H1 (cell line): ENCODE data around the gene TNIK. TPM values are rescaled to one million over a fixed set of nuclear protein-coding genes. Genes with fewer than 3 reads are reported as not detected.

Experiments
- CTCF ChIA-PET: fragments of 300-600 bp; sonication (Branson Sonifier 250); formaldehyde crosslinking; loops from one replicate; lab custom pipeline; 2021; ENCODE audit not compliant: partially characterized antibody; lab: Charles Lee
- POLR2A ChIA-PET: fragments of 300-600 bp; sonication (Branson Sonifier 250); formaldehyde crosslinking; loops from one replicate; lab custom pipeline; 2021; ENCODE audit warnings: inconsistent platforms; ENCODE audit not compliant: partially characterized antibody; lab: Charles Lee
- DNase-seq, 2 experiments: peaks; one replicate each; pipeline versions ENCODE4 v3.0.0 to v3.0.0-alpha.2; 2010 to 2022; ENCODE audit warnings: low spot score in 2 of 2, low read depth in 1 of 2, mixed read lengths in 1 of 2
- FAIRE-seq: peaks from 2 replicates; lab custom pipeline; 2011; peaks lifted over from hg19 to GRCh38; lab: Jason Lieb, UNC
- H2AFZ ChIP-seq: 2 replicates; pipeline ENCODE4 v1.8.1; 2012; ENCODE audit warnings: low read length, inconsistent platforms
- H2AK5ac ChIP-seq: 2 replicates; pipeline ENCODE4 v1.6.1; 2013; ENCODE audit warnings: low read depth, low read length
- H2BK120ac ChIP-seq: replicated peaks from 2 replicates; pipeline ENCODE3; 2013; ENCODE audit warnings: low read depth, low read length, inconsistent platforms
- H2BK12ac ChIP-seq: 2 replicates; pipeline ENCODE4 v1.6.1; 2013; ENCODE audit warnings: low read depth, low read length
- H2BK15ac ChIP-seq: 2 replicates; pipeline ENCODE4 v1.6.1; 2013; ENCODE audit warnings: low read length
- H2BK20ac ChIP-seq: 2 replicates; pipeline ENCODE4 v1.6.1; 2013; ENCODE audit warnings: low read length
- H2BK5ac ChIP-seq: 2 replicates; pipeline ENCODE4 v1.6.1; 2013; ENCODE audit warnings: low read depth, low read length
- H3K14ac ChIP-seq: 2 replicates; pipeline ENCODE4 v1.6.1; 2013; ENCODE audit warnings: inconsistent platforms; ENCODE audit not compliant: insufficient read length
- H3K18ac ChIP-seq: 2 replicates; pipeline ENCODE4 v1.6.1; 2013; ENCODE audit warnings: low read length; ENCODE audit errors: extremely low read depth
- H3K23ac ChIP-seq: 2 replicates; pipeline ENCODE4 v1.6.1; 2013; ENCODE audit warnings: inconsistent platforms; ENCODE audit not compliant: insufficient read length
- H3K23me2 ChIP-seq: 2 replicates; pipeline ENCODE4 v1.6.1; 2013; ENCODE audit warnings: low read depth, low read length
- H3K27ac ChIP-seq: 2 replicates; pipeline ENCODE4 v1.6.1; 2011; ENCODE audit warnings: low read depth, low read length, inconsistent platforms
- H3K27me3 ChIP-seq, 4 experiments: replicated peaks in 1 of 4; 1 replicate in 1 of 4; 2 replicates in 3 of 4; pipeline versions ENCODE4 v1.6.1 to v1.8.1; 2011 to 2013; ENCODE audit warnings: low read length in 3 of 4, mild to moderate bottlenecking in 3 of 4, inconsistent platforms in 2 of 4, mixed read lengths in 2 of 4, moderate library complexity in 1 of 4; ENCODE audit not compliant: control insufficient read depth in 3 of 4, insufficient read depth in 3 of 4; ENCODE audit errors: extremely low read depth in 1 of 4
- H3K36me3 ChIP-seq, 4 experiments: 2 replicates each; pipeline versions ENCODE4 v1.6.1 to v1.8.1; 2011 to 2013; ENCODE audit warnings: mild to moderate bottlenecking in 4 of 4, low read length in 3 of 4, moderate library complexity in 2 of 4, control low read depth in 1 of 4, inconsistent platforms in 1 of 4; ENCODE audit not compliant: insufficient read depth in 4 of 4, control insufficient read depth in 2 of 4
- H3K4ac ChIP-seq: replicated peaks from 2 replicates; pipeline ENCODE3; 2013; ENCODE audit warnings: low read length, low read depth, mixed read lengths, inconsistent platforms; ENCODE audit not compliant: insufficient read length
- H3K4me1 ChIP-seq, 4 experiments: replicated peaks in 1 of 4; 1 replicate in 1 of 4; 2 replicates in 3 of 4; pipeline versions ENCODE4 v1.6.1 to v1.8.1; 2011 to 2013; ENCODE audit warnings: low read length in 3 of 4, inconsistent platforms in 2 of 4, mixed read lengths in 1 of 4; ENCODE audit not compliant: insufficient read depth in 4 of 4, control insufficient read depth in 3 of 4
- H3K4me2 ChIP-seq, 2 experiments: 2 replicates each; pipeline versions ENCODE4 v1.6.1 to v1.8.1; 2011 to 2013; ENCODE audit warnings: low read depth in 2 of 2, low read length in 2 of 2, control low read depth in 1 of 2, inconsistent platforms in 1 of 2, mild to moderate bottlenecking in 1 of 2; ENCODE audit not compliant: insufficient read depth in 1 of 2
- H3K4me3 ChIP-seq, 4 experiments: fragments of 200-600, 300-600 bp in 1 of 4; sonication (generic), shearing (Covaris generic), sonication (Bioruptor Twin) in 1 of 4; 2 replicates each; pipeline versions ENCODE4 v1.5.1 to v1.8.1; 2011 to 2016; ENCODE audit warnings: low read length in 4 of 4, low read depth in 3 of 4, control low read depth in 2 of 4, inconsistent platforms in 2 of 4, mild to moderate bottlenecking in 2 of 4, mixed read lengths in 1 of 4, moderate library complexity in 1 of 4; ENCODE audit not compliant: insufficient read depth in 2 of 4; ENCODE audit errors: extremely low read depth in 1 of 4
- H3K56ac ChIP-seq: replicated peaks from 2 replicates; pipeline ENCODE3; 2013; ENCODE audit warnings: low read depth, mild to moderate bottlenecking, mixed read lengths, low read length, inconsistent platforms; ENCODE audit not compliant: insufficient read length
- H3K79me1 ChIP-seq: 2 replicates; pipeline ENCODE4 v1.6.1; 2013; ENCODE audit warnings: low read depth, low read length, control low read depth
- H3K79me2 ChIP-seq, 2 experiments: 2 replicates each; pipeline versions ENCODE4 v1.6.1 to v1.8.1; 2012 to 2013; ENCODE audit warnings: low read length in 2 of 2, mild to moderate bottlenecking in 2 of 2, inconsistent platforms in 1 of 2; ENCODE audit not compliant: insufficient read depth in 2 of 2, control insufficient read depth in 1 of 2
- H3K9ac ChIP-seq, 4 experiments: replicated peaks in 1 of 4; 1 replicate in 1 of 4; 2 replicates in 3 of 4; pipeline versions ENCODE4 v1.6.1 to v1.8.1; 2011 to 2013; ENCODE audit warnings: low read depth in 3 of 4, low read length in 3 of 4, control low read depth in 2 of 4, mild to moderate bottlenecking in 2 of 4, moderate library complexity in 2 of 4, inconsistent platforms in 1 of 4; ENCODE audit errors: extremely low read depth in 1 of 4
- H3K9me3 ChIP-seq, 2 experiments: 2 replicates each; pipeline versions ENCODE4 v1.6.1 to v1.8.1; 2012 to 2013; ENCODE audit warnings: mild to moderate bottlenecking in 2 of 2, moderate library complexity in 2 of 2, control low read depth in 1 of 2, inconsistent platforms in 1 of 2, low read depth in 1 of 2, low read length in 1 of 2, mixed read lengths in 1 of 2; ENCODE audit not compliant: insufficient read depth in 2 of 2
- H4K20me1 ChIP-seq, 2 experiments: replicated peaks in 1 of 2; 2 replicates each; pipeline versions ENCODE3 to v1.8.1; 2011 to 2013; ENCODE audit warnings: inconsistent platforms in 2 of 2, low read length in 2 of 2, mild to moderate bottlenecking in 1 of 2; ENCODE audit not compliant: insufficient read depth in 2 of 2, control insufficient read depth in 1 of 2
- H4K5ac ChIP-seq: 2 replicates; pipeline ENCODE4 v1.6.1; 2013; ENCODE audit warnings: low read length, low read depth, mixed read lengths, inconsistent platforms; ENCODE audit not compliant: insufficient read length
- H4K8ac ChIP-seq: 2 replicates; pipeline ENCODE4 v1.8.0; 2013; ENCODE audit warnings: mild to moderate bottlenecking, moderate library complexity, low read length, inconsistent platforms; ENCODE audit not compliant: insufficient read depth; ENCODE audit errors: extremely low read depth
- H4K91ac ChIP-seq: replicated peaks from 2 replicates; pipeline ENCODE3; 2013; ENCODE audit warnings: low read length, mixed read lengths, inconsistent platforms; ENCODE audit not compliant: insufficient read length
- CTBP2 ChIP-seq: IDR thresholded peaks from 2 replicates; pipeline ENCODE4 v1.7.0; 2011; ENCODE audit warnings: borderline replicate concordance, mild to moderate bottlenecking, moderate library complexity, mixed read lengths, low read length; ENCODE audit not compliant: insufficient read depth, insufficient read length
- E2F6 ChIP-seq: IDR thresholded peaks from 2 replicates; pipeline ENCODE4 v1.6.1; 2012; ENCODE audit warnings: inconsistent platforms
- HDAC2 ChIP-seq, 2 experiments: fragments of 300-600 bp in 1 of 2; sonication (generic) in 1 of 2; IDR thresholded peaks; 2 replicates each; pipeline ENCODE4 v1.6.1; 2011 to 2012; ENCODE audit warnings: low read depth in 2 of 2, low read length in 2 of 2, mild to moderate bottlenecking in 2 of 2, moderate library complexity in 2 of 2, borderline replicate concordance in 1 of 2, inconsistent platforms in 1 of 2
- HDAC6 ChIP-seq: IDR thresholded peaks from one replicate; pipeline ENCODE4 v1.7.1; 2012; ENCODE audit warnings: low read depth, mild to moderate bottlenecking, inconsistent platforms, low read length, moderate library complexity
- KDM5A ChIP-seq: fragments of 200-600 bp; IDR thresholded peaks from 2 replicates; pipeline ENCODE4 v1.7.1; 2012; ENCODE audit warnings: mild to moderate bottlenecking, low read length, inconsistent platforms, mixed read lengths
- SIRT6 ChIP-seq: IDR thresholded peaks from one replicate; pipeline ENCODE4 v1.7.1; 2012; ENCODE audit warnings: low read length, inconsistent platforms
- TBP ChIP-seq: IDR thresholded peaks from 2 replicates; pipeline ENCODE4 v1.6.1; 2011; ENCODE audit warnings: low read depth, low read length, improper control_type of control experiment
- WGBS, 2 experiments: shearing (Covaris generic) in 1 of 2; methylation state at CpG; one replicate each; pipeline versions ENCODE4 v1.1.6 to v1.1.7; 2013 to 2015; ENCODE audit warnings: low lambda C conversion rate in 2 of 2, mixed read lengths in 2 of 2, inconsistent platforms in 1 of 2, low coverage in 1 of 2, missing lambda C conversion rate in 1 of 2; ENCODE audit not compliant: insufficient replicate concordance in 2 of 2, insufficient coverage in 1 of 2, insufficient read length in 1 of 2; ENCODE audit errors: extremely low coverage in 1 of 2, missing lambda C conversion rate in 1 of 2; 5-methylcytosine and 5-hydroxymethylcytosine counted together
- polyA plus RNA-seq, 7 experiments: library from polyadenylated mRNA; depleted of rRNA in 3 of 7; stranded (reverse) in 5 of 7; unstranded in 2 of 7; fragments of >200 nt in 5 of 7; fragments of 200-250 nt in 2 of 7; gene quantifications; 1 replicate in 5 of 7; 2 replicates in 1 of 7; 4 replicates in 1 of 7; pipeline versions ENCODE4 v1.2.1 to v1.2.3, GENCODE V29; 2011 to 2013; ENCODE audit warnings: missing spikeins in 2 of 7, mixed read lengths in 2 of 7
- total RNA-seq: library from RNA; stranded (reverse); fragmentation: NEBNext Ultra II Directional; extraction: Animal tissue kit (Norgen Biotek cat#: 25700); gene quantifications from 2 replicates; pipeline ENCODE4 v1.2.1, GENCODE V29; 2021

The TNIK gene
- total and polyA plus RNA-seq, 2 of the 8 experiments (the other 6 are each of a cell fraction or from before 2014, with no cell fraction given) = 7.4 to 42.0 TPM

GRCh38 chr3:171313702-171314101, 146.5 kb downstream of the TNIK start:
- Histone ChIP-seq H3K36me3 (no peaks in the 10 kb centered on the region), H3K79me2 (peaks cover 0 to 19% of the 10 kb centered on the region in 2 experiments; a peak in 2 of 4 replicates), H3K56ac (no peak overlapping the region), H3K4me3 (no peak overlapping the region), H3K23me2 (no peaks in the 10 kb centered on the region), H4K8ac (no peak overlapping the region), H3K79me1 (no peaks in the 10 kb centered on the region), H3K27ac (no peak overlapping the region), H4K20me1 (no peaks in the 10 kb centered on the region), H3K9me3 (no peaks in the 10 kb centered on the region), H2BK5ac (no peak overlapping the region), H3K4me1 (peaks cover 0 to 3% (median 2%) of the 10 kb centered on the region in 4 experiments; a peak in 3 of 7 replicates), H3K4me2 (no peak overlapping the region), H2AFZ (no peak overlapping the region), H2BK15ac (no peak overlapping the region), H3K4ac (no peak overlapping the region), H3K27me3 (no peaks in the 10 kb centered on the region), H2AK5ac (no peak overlapping the region), H4K91ac (no peak overlapping the region), H3K14ac (no peak overlapping the region), H2BK120ac (no peak overlapping the region), H3K18ac (no peak overlapping the region), H3K23ac (no peak overlapping the region), H2BK12ac (no peak overlapping the region), H2BK20ac (no peak overlapping the region), H3K9ac (no peak overlapping the region), H4K5ac (no peak overlapping the region)
- CTCF ChIA-PET = interaction anchor here (1.3 kb wide), 2 partner anchors 15 to 43 kb away, joined by 3 read pairs; no protein-coding TSS in a partner anchor
- POLR2A ChIA-PET = no interaction called here
- DNase-seq = no peak
- no peak for TF ChIP-seq E2F6
- no peak for TF ChIP-seq KDM5A
- TF ChIP-seq HDAC6 = no peak
- TF ChIP-seq TBP = no peak
- no peak for TF ChIP-seq CTBP2
- TF ChIP-seq SIRT6 = no peak
- TF ChIP-seq HDAC2 (IDR thresholded peaks at IDR 0.05; ENCODE audit: borderline replicate concordance in 1 of 2, low read depth in 2 of 2, low read length in 2 of 2) = no peak
- 88% methylated on average over 7 of the region's 7 CpGs; no CpG with 5 or more reads in 1 of the 2 experiments for WGBS, 2 experiments
- FAIRE-seq = no peak
